ENCODE results near the gene EXOSC1. TPM values are rescaled to one million over a fixed set of nuclear protein-coding genes. Genes with fewer than 3 reads are reported as not detected.

The EXOSC1 gene
- polyA plus RNA-seq, 1 of the 3 experiments (the other 2 are of a cell fraction): 49.0 TPM

DNA sequence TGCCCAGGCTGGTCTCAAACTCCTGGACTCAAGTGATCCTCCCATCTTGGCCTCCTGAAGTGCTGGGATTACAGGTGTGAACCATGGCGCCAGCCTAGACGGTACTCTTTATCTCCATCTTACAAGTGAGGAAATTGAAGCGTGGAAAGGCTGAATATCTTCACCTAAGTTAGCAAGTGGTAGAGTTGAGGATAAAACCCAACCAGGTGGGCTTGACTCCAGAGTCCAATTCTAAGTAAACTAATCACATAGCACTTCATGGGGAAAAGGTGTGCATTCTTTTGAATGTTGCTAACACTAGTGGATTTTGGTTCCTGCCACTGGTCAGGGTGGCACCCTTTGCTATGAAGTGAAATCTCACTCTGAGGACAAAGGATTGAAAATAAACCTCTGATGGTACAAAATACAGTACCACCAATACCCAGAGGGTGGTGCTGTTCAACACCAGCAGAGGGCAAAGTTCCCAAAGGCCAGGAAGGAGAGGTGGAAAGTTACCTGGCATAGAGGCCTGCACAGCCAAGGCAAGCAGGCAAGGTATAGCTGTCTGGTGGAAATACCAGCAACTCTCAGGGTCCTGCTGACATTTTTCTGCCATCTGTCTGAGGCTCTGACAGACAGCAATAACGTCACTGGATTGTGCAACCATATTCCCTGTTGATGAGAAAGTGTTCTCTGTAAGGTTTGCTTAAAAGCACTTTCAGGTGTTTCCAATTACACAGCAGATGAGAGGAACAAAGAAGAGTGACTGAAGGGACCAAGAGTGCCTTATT, 17.7 kb upstream of the EXOSC1 start (continued):
- TF ChIP-seq FOSL2 (IDR thresholded peaks at IDR 0.05; ENCODE audit: borderline replicate concordance, low read depth): no peak
- TF ChIP-seq GATA2 (CRISPR knock-in tag; IDR thresholded peaks at IDR 0.05): no peak
- TF ChIP-seq NRF1 (IDR thresholded peaks at IDR 0.05; ENCODE audit: low read depth, low read length): no peak
- no peak for TF ChIP-seq RFX5 (IDR thresholded peaks at IDR 0.05; ENCODE audit: low read length)
- TF ChIP-seq EP300 (IDR thresholded peaks at IDR 0.05; ENCODE audit: borderline replicate concordance in 1 of 2, low read depth in 1 of 2, low read length in 1 of 2): no peak
- TF ChIP-seq YY1 (IDR thresholded peaks at IDR 0.05; ENCODE audit: low read depth): no peak
- TF ChIP-seq, protein P1, sequence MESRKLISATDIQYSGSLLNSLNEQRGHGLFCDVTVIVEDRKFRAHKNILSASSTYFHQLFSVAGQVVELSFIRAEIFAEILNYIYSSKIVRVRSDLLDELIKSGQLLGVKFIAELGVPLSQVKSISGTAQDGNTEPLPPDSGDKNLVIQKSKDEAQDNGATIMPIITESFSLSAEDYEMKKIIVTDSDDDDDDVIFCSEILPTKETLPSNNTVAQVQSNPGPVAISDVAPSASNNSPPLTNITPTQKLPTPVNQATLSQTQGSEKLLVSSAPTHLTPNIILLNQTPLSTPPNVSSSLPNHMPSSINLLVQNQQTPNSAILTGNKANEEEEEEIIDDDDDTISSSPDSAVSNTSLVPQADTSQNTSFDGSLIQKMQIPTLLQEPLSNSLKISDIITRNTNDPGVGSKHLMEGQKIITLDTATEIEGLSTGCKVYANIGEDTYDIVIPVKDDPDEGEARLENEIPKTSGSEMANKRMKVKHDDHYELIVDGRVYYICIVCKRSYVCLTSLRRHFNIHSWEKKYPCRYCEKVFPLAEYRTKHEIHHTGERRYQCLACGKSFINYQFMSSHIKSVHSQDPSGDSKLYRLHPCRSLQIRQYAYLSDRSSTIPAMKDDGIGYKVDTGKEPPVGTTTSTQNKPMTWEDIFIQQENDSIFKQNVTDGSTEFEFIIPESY (IDR thresholded peaks at IDR 0.05; ENCODE audit: borderline replicate concordance, low read depth): no peak
- peak; percentile 84 for TF ChIP-seq SMC3 (IDR thresholded peaks at IDR 0.05; ENCODE audit: low read depth, low read length)
- TF ChIP-seq, protein P2, sequence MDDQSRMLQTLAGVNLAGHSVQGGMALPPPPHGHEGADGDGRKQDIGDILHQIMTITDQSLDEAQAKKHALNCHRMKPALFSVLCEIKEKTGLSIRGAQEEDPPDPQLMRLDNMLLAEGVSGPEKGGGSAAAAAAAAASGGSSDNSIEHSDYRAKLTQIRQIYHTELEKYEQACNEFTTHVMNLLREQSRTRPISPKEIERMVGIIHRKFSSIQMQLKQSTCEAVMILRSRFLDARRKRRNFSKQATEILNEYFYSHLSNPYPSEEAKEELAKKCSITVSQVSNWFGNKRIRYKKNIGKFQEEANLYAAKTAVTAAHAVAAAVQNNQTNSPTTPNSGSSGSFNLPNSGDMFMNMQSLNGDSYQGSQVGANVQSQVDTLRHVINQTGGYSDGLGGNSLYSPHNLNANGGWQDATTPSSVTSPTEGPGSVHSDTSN (IDR thresholded peaks at IDR 0.05): no peak
- TF ChIP-seq CHD2 (IDR thresholded peaks at IDR 0.05; ENCODE audit: low read length, partially characterized antibody): peak; percentile 10
- TF ChIP-seq, protein P3, sequence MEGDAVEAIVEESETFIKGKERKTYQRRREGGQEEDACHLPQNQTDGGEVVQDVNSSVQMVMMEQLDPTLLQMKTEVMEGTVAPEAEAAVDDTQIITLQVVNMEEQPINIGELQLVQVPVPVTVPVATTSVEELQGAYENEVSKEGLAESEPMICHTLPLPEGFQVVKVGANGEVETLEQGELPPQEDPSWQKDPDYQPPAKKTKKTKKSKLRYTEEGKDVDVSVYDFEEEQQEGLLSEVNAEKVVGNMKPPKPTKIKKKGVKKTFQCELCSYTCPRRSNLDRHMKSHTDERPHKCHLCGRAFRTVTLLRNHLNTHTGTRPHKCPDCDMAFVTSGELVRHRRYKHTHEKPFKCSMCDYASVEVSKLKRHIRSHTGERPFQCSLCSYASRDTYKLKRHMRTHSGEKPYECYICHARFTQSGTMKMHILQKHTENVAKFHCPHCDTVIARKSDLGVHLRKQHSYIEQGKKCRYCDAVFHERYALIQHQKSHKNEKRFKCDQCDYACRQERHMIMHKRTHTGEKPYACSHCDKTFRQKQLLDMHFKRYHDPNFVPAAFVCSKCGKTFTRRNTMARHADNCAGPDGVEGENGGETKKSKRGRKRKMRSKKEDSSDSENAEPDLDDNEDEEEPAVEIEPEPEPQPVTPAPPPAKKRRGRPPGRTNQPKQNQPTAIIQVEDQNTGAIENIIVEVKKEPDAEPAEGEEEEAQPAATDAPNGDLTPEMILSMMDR (IDR thresholded peaks at IDR 0.05): peak; percentile 89
- no peak for TF ChIP-seq TAF1 (IDR thresholded peaks at IDR 0.05; ENCODE audit: borderline replicate concordance, low read depth, low read length)
- TF ChIP-seq POLR2AphosphoS5 (IDR thresholded peaks at IDR 0.05; ENCODE audit: low read depth, low read length): no peak; the same call in 1 of the 2 replicates
- TF ChIP-seq TCF12 (IDR thresholded peaks at IDR 0.05): peak; percentile 58; the same call in 1 of the 2 replicates
- TF ChIP-seq, protein P4, sequence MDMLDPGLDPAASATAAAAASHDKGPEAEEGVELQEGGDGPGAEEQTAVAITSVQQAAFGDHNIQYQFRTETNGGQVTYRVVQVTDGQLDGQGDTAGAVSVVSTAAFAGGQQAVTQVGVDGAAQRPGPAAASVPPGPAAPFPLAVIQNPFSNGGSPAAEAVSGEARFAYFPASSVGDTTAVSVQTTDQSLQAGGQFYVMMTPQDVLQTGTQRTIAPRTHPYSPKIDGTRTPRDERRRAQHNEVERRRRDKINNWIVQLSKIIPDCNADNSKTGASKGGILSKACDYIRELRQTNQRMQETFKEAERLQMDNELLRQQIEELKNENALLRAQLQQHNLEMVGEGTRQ (IDR thresholded peaks at IDR 0.05; ENCODE audit: borderline replicate concordance, low read depth, low read length): no peak
- TF ChIP-seq NFIC (IDR thresholded peaks at IDR 0.05; ENCODE audit: borderline replicate concordance): no peak
- TF ChIP-seq RCOR1 (IDR thresholded peaks at IDR 0.05; ENCODE audit: low read length): no peak
- TF ChIP-seq, protein P5, sequence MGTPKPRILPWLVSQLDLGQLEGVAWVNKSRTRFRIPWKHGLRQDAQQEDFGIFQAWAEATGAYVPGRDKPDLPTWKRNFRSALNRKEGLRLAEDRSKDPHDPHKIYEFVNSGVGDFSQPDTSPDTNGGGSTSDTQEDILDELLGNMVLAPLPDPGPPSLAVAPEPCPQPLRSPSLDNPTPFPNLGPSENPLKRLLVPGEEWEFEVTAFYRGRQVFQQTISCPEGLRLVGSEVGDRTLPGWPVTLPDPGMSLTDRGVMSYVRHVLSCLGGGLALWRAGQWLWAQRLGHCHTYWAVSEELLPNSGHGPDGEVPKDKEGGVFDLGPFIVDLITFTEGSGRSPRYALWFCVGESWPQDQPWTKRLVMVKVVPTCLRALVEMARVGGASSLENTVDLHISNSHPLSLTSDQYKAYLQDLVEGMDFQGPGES (IDR thresholded peaks at IDR 0.05; ENCODE audit: low read depth, low read length): no peak
- TF ChIP-seq FOXJ3 (CRISPR knock-in tag; IDR thresholded peaks at IDR 0.05): no peak
- TF ChIP-seq ELF1 (IDR thresholded peaks at IDR 0.05): no peak
- peak; percentile 83 for TF ChIP-seq RAD21 (IDR thresholded peaks at IDR 0.05; ENCODE audit: low read length)
- TF ChIP-seq, protein P6, sequence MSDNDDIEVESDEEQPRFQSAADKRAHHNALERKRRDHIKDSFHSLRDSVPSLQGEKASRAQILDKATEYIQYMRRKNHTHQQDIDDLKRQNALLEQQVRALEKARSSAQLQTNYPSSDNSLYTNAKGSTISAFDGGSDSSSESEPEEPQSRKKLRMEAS (IDR thresholded peaks at IDR 0.05; ENCODE audit: low read depth): no peak
- TF ChIP-seq FOXM1 (IDR thresholded peaks at IDR 0.05; ENCODE audit: low read depth): no peak
